PC-9 (cell line): Measurements from ENCODE around the gene GBP2.

Experiments used
- EZH2 ChIP-seq: fragments of 200-600 bp; sonication (generic); IDR thresholded peaks from 2 replicates; pipeline ENCODE4 v1.8.0; 2017; ENCODE audit warnings: antibody characterized with exemption, low read depth
- TF ChIP-seq, protein P1 (sequence below): fragments of 200-600 bp; sonication (generic); conservative IDR thresholded peaks from 2 replicates; pipeline ENCODE4 v1.6.1; 2017; ENCODE audit warnings: mixed run types, antibody characterized with exemption, mild to moderate bottlenecking, moderate library complexity

DNA sequence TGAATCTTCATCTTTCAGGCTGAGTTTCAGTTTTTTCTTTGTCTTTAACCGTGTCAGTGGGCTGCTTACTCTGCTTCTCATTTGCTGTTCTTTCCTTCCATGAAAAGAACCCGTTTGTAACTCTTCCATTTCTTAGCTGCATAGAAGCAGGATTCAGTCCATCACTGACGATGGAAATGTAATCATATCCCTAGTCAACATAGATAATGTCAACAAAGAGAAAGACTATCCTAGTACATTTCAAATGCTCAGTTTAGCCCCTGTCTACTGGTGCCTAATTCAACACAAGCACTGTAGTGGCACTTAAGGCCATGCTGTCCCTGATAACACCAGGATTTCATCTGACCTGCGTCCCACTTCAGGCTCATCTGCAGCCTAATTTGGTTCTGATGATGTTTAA, 61.3 kb downstream of the GBP2 start:
- TF ChIP-seq, protein P1, sequence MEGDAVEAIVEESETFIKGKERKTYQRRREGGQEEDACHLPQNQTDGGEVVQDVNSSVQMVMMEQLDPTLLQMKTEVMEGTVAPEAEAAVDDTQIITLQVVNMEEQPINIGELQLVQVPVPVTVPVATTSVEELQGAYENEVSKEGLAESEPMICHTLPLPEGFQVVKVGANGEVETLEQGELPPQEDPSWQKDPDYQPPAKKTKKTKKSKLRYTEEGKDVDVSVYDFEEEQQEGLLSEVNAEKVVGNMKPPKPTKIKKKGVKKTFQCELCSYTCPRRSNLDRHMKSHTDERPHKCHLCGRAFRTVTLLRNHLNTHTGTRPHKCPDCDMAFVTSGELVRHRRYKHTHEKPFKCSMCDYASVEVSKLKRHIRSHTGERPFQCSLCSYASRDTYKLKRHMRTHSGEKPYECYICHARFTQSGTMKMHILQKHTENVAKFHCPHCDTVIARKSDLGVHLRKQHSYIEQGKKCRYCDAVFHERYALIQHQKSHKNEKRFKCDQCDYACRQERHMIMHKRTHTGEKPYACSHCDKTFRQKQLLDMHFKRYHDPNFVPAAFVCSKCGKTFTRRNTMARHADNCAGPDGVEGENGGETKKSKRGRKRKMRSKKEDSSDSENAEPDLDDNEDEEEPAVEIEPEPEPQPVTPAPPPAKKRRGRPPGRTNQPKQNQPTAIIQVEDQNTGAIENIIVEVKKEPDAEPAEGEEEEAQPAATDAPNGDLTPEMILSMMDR, result no peak
- no peak for TF ChIP-seq EZH2
